GM12801 (cell line): Measurements from ENCODE around the gene TH.

Experiments
- CTCF ChIP-seq: IDR thresholded peaks from one replicate; pipeline ENCODE4 v1.5.1; 2011; ENCODE audit warnings: control low read depth; ENCODE audit not compliant: insufficient read length; ENCODE audit errors: extremely low read depth

TH gene

DNA sequence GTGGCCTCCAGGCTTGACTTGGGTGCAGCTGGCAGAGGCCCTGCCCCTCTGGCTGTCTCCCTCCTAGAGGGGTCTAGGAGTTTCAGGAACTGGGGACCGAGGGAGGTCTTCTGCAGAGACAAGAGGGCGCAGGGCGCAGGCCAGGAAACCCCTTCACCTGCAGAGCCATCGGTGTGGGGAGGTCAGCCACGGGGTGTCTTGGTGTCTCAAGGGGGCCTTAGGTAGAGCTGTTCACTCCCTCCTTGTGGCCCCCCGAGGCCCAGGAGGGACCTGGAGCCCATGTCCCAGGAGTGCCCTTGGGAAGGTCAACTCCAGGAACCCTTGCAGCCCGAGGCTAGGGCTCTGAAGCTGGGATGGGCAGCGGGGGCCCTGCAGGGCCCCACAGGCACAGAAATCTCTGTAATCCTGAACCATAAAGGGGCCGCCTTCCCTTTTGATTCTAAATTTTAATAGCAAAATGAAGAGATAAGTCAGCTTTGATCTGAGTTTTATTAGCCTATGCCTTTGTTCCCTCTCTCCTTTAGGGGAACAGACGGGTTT, 31.4 kb upstream of the TH start:
- TF ChIP-seq CTCF, result no peak

- TF ChIP-seq CTCF, result no peak
These were observed 30.7 kb upstream of the TH start for GRCh38 chr11:2202071-2202899.

DNA sequence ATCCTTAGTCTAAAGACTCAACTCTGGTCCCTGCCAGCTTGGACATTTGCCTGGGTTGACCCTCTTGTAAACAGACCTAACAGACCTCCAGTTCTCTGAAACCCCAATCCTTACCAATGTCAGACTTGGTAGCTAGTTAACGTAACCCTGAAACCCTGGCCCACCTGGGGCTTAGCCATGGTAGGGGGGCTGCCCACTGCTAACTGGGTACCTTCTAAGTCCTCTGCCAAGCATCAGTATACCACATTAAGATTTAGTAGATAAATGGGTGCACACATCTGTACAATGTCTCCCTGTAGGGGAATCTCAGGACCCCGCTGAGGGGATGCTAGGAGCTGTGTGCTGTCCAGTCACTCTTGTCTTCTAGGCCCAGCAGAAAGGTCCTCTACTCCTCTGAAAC, 29.9 kb upstream of the TH start:
- no peak for TF ChIP-seq CTCF

DNA sequence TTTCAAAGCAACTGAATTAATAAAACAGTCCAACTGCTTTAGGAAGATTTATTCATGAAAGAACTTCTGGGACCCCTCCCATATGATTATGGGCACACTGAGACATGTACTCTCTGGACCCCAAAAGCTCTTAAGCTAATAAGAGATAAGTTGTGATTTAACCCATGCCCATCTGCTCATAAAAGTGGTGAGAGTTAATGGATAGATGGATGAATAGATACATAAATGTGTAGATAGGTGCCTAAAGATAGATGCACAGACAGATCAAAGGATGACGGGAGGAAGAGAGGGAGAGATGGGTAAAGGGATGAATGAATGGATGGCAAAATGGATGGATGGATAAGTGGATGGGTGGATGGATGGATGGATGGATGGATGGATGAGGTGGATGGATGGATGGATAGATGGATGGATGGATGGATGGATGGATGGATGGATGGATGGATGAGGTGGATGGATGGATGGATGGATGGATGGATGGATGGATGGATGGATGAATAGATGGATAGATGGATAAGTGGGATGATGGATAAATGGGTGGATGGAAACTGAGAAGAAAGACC, 29.4 kb upstream of the TH start:
- TF ChIP-seq CTCF, result no peak

- TF ChIP-seq CTCF, result no peak
These were observed 28.9 kb upstream of the TH start for GRCh38 chr11:2200536-2200935.

- no peak for TF ChIP-seq CTCF
These were observed 28.1 kb upstream of the TH start for GRCh38 chr11:2199466-2200341.
